ENCODE measurements around the gene UNC13C.

The UNC13C gene

GRCh38 chr15:54520616-54521015 is 542.4 kb downstream of the UNC13C start:
- no peak for DNase-seq (ENCODE audit: low read depth)
- no peak overlapping the region for H3K4me3 ChIP-seq (ENCODE audit: low read depth, low read length)
- TF ChIP-seq CTCF (conservative IDR thresholded peaks at IDR 0.05; ENCODE audit: low read depth, low read length), result no peak

GRCh38 chr15:54521206-54521605 is 543.0 kb downstream of the UNC13C start:
- DNase-seq (ENCODE audit: low read depth), result no peak
- H3K4me3 ChIP-seq (ENCODE audit: low read depth, low read length), result no peak overlapping the region
- no peak for TF ChIP-seq CTCF (conservative IDR thresholded peaks at IDR 0.05; ENCODE audit: low read depth, low read length)

- no peak overlapping the region for H3K4me3 ChIP-seq (ENCODE audit: low read depth, low read length)
- TF ChIP-seq CTCF (conservative IDR thresholded peaks at IDR 0.05; ENCODE audit: low read depth, low read length), result no peak
- no peak for DNase-seq (ENCODE audit: low read depth)
Measured at GRCh38 chr15:54528021-54528420, 549.8 kb downstream of the UNC13C start.

GRCh38 chr15:54540721-54541120 is 562.5 kb downstream of the UNC13C start:
- TF ChIP-seq CTCF (conservative IDR thresholded peaks at IDR 0.05; ENCODE audit: low read depth, low read length), result no peak
- no peak for DNase-seq (ENCODE audit: low read depth)
- no peak overlapping the region for H3K4me3 ChIP-seq (ENCODE audit: low read depth, low read length)

GRCh38 chr15:54547491-54547890 is 569.2 kb downstream of the UNC13C start:
- TF ChIP-seq CTCF (conservative IDR thresholded peaks at IDR 0.05; ENCODE audit: low read depth, low read length), result no peak
- no peak overlapping the region for H3K4me3 ChIP-seq (ENCODE audit: low read depth, low read length)
- DNase-seq (ENCODE audit: low read depth), result no peak

GRCh38 chr15:54550954-54551353 is 572.7 kb downstream of the UNC13C start:
- no peak for TF ChIP-seq CTCF (conservative IDR thresholded peaks at IDR 0.05; ENCODE audit: low read depth, low read length)
- no peak for DNase-seq (ENCODE audit: low read depth)
- H3K4me3 ChIP-seq (ENCODE audit: low read depth, low read length), result no peak overlapping the region

GRCh38 chr15:54556231-54556630 is 578.0 kb downstream of the UNC13C start:
- no peak for TF ChIP-seq CTCF (conservative IDR thresholded peaks at IDR 0.05; ENCODE audit: low read depth, low read length)
- H3K4me3 ChIP-seq (ENCODE audit: low read depth, low read length), result no peak overlapping the region
- DNase-seq (ENCODE audit: low read depth), result no peak

All from choroid plexus epithelial cell (primary cell).